ENCODE data around the gene SOCS1. TPM values are rescaled to one million over a fixed set of nuclear protein-coding genes. Genes with fewer than 3 reads are reported as not detected.

The SOCS1 gene
- total and polyA plus RNA-seq, 2 experiments from 2014 or later: 84.7 to 104 TPM

- Histone ChIP-seq H4K20me1 (replicated peaks; ENCODE audit: insufficient read depth) (no peaks in the 10 kb centered on the region), H3K4me3 (no peak overlapping the region), H3K9me2 (ENCODE audit: insufficient read depth) (no peaks in the 10 kb centered on the region), H3K27ac (ENCODE audit: low read depth) (no peak overlapping the region), H3K36me3 (ENCODE audit: insufficient read depth) (no peaks in the 10 kb centered on the region), H3K4me1 (ENCODE audit: insufficient read depth) (no peaks in the 10 kb centered on the region), H3K79me2 (replicated peaks; ENCODE audit: insufficient read depth) (no peaks in the 10 kb centered on the region), H2AFZ (no peak overlapping the region), H3F3A (replicated peaks; ENCODE audit: low read depth) (no peaks in the 10 kb centered on the region), H3K4me2 (no peak overlapping the region), H3K27me3 (ENCODE audit: insufficient read depth) (no peaks in the 10 kb centered on the region)
- ATAC-seq (no peak), DNase-seq (ENCODE audit: low spot score) (peak; percentile 52)
- Mint-ChIP-seq H3K36me3 (ENCODE audit: low read depth) (peaks cover 16% of the 10 kb centered on the region), H3K27me3 (ENCODE audit: insufficient read depth, low read depth, poor library complexity) (peaks cover 13% of the 10 kb centered on the region), H3K4me3 (no peak overlapping the region), H3K4me1 (no peaks in the 10 kb centered on the region), H3K9me3 (peaks cover 35% of the 10 kb centered on the region), H3K27ac (no peak overlapping the region)
- no peak for TF ChIP-seq POLR2AphosphoS5 (IDR thresholded peaks at IDR 0.05; ENCODE audit: low read depth)
- TF ChIP-seq, protein P1, sequence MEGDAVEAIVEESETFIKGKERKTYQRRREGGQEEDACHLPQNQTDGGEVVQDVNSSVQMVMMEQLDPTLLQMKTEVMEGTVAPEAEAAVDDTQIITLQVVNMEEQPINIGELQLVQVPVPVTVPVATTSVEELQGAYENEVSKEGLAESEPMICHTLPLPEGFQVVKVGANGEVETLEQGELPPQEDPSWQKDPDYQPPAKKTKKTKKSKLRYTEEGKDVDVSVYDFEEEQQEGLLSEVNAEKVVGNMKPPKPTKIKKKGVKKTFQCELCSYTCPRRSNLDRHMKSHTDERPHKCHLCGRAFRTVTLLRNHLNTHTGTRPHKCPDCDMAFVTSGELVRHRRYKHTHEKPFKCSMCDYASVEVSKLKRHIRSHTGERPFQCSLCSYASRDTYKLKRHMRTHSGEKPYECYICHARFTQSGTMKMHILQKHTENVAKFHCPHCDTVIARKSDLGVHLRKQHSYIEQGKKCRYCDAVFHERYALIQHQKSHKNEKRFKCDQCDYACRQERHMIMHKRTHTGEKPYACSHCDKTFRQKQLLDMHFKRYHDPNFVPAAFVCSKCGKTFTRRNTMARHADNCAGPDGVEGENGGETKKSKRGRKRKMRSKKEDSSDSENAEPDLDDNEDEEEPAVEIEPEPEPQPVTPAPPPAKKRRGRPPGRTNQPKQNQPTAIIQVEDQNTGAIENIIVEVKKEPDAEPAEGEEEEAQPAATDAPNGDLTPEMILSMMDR (conservative IDR thresholded peaks at IDR 0.05; ENCODE audit: low read depth in 2 of 2): peak; percentile 38 to 81
- no peak for TF ChIP-seq ZNF114 (CRISPR knock-in tag; IDR thresholded peaks at IDR 0.05)
- TF ChIP-seq CREB1 (CRISPR knock-in tag; IDR thresholded peaks at IDR 0.05; ENCODE audit: low read depth): no peak
These were observed 37.4 kb downstream of the SOCS1 start for GRCh38 chr16:11218604-11218962.

GRCh38 chr16:11217651-11218603 is 38.1 kb downstream of the SOCS1 start:
- H3K79me2 ChIP-seq (replicated peaks; ENCODE audit: insufficient read depth): no peaks in the 10 kb centered on the region
- ATAC-seq (no peak), DNase-seq (ENCODE audit: low spot score) (no peak)
- no peaks in the 10 kb centered on the region for H3K4me1 ChIP-seq (ENCODE audit: insufficient read depth)
- no peaks in the 10 kb centered on the region for H3K27me3 ChIP-seq (ENCODE audit: insufficient read depth)
- no peaks in the 10 kb centered on the region for H3K36me3 ChIP-seq (ENCODE audit: insufficient read depth)
- no peak overlapping the region for H3K4me3 Mint-ChIP-seq
- no peak overlapping the region for H3K27ac Mint-ChIP-seq
- H3K4me2 ChIP-seq: no peak overlapping the region
- no peaks in the 10 kb centered on the region for H3K9me2 ChIP-seq (ENCODE audit: insufficient read depth)
- H4K20me1 ChIP-seq (replicated peaks; ENCODE audit: insufficient read depth): no peaks in the 10 kb centered on the region
- peaks cover 16% of the 10 kb centered on the region for H3K36me3 Mint-ChIP-seq (ENCODE audit: low read depth)
- H3K9me3 Mint-ChIP-seq: peaks cover 35% of the 10 kb centered on the region
- H3F3A ChIP-seq (replicated peaks; ENCODE audit: low read depth): no peaks in the 10 kb centered on the region
- no peak overlapping the region for H3K27ac ChIP-seq (ENCODE audit: low read depth)
- H3K4me1 Mint-ChIP-seq: no peaks in the 10 kb centered on the region
- peaks cover 13% of the 10 kb centered on the region for H3K27me3 Mint-ChIP-seq (ENCODE audit: insufficient read depth, low read depth, poor library complexity)
- no peak overlapping the region for H3K4me3 ChIP-seq
- H2AFZ ChIP-seq: no peak overlapping the region
- no peak for TF ChIP-seq POLR2AphosphoS5 (IDR thresholded peaks at IDR 0.05; ENCODE audit: low read depth)
- TF ChIP-seq, protein P2, sequence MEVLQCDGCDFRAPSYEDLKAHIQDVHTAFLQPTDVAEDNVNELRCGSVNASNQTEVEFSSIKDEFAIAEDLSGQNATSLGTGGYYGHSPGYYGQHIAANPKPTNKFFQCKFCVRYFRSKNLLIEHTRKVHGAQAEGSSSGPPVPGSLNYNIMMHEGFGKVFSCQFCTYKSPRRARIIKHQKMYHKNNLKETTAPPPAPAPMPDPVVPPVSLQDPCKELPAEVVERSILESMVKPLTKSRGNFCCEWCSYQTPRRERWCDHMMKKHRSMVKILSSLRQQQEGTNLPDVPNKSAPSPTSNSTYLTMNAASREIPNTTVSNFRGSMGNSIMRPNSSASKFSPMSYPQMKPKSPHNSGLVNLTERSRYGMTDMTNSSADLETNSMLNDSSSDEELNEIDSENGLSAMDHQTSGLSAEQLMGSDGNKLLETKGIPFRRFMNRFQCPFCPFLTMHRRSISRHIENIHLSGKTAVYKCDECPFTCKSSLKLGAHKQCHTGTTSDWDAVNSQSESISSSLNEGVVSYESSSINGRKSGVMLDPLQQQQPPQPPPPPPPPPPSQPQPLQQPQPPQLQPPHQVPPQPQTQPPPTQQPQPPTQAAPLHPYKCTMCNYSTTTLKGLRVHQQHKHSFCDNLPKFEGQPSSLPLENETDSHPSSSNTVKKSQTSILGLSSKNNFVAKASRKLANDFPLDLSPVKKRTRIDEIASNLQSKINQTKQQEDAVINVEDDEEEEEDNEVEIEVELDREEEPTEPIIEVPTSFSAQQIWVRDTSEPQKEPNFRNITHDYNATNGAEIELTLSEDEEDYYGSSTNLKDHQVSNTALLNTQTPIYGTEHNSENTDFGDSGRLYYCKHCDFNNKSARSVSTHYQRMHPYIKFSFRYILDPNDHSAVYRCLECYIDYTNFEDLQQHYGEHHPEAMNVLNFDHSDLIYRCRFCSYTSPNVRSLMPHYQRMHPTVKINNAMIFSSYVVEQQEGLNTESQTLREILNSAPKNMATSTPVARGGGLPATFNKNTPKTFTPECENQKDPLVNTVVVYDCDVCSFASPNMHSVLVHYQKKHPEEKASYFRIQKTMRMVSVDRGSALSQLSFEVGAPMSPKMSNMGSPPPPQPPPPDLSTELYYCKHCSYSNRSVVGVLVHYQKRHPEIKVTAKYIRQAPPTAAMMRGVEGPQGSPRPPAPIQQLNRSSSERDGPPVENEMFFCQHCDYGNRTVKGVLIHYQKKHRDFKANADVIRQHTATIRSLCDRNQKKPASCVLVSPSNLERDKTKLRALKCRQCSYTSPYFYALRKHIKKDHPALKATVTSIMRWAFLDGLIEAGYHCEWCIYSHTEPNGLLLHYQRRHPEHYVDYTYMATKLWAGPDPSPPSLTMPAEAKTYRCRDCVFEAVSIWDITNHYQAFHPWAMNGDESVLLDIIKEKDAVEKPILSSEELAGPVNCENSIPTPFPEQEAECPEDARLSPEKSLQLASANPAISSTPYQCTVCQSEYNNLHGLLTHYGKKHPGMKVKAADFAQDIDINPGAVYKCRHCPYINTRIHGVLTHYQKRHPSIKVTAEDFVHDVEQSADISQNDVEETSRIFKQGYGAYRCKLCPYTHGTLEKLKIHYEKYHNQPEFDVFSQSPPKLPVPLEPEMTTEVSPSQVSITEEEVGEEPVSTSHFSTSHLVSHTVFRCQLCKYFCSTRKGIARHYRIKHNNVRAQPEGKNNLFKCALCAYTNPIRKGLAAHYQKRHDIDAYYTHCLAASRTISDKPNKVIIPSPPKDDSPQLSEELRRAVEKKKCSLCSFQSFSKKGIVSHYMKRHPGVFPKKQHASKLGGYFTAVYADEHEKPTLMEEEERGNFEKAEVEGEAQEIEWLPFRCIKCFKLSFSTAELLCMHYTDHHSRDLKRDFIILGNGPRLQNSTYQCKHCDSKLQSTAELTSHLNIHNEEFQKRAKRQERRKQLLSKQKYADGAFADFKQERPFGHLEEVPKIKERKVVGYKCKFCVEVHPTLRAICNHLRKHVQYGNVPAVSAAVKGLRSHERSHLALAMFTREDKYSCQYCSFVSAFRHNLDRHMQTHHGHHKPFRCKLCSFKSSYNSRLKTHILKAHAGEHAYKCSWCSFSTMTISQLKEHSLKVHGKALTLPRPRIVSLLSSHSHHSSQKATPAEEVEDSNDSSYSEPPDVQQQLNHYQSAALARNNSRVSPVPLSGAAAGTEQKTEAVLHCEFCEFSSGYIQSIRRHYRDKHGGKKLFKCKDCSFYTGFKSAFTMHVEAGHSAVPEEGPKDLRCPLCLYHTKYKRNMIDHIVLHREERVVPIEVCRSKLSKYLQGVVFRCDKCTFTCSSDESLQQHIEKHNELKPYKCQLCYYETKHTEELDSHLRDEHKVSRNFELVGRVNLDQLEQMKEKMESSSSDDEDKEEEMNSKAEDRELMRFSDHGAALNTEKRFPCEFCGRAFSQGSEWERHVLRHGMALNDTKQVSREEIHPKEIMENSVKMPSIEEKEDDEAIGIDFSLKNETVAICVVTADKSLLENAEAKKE (CRISPR knock-in tag; IDR thresholded peaks at IDR 0.05): no peak
- TF ChIP-seq NANOG (IDR thresholded peaks at IDR 0.05; ENCODE audit: borderline replicate concordance): no peak
- no peak for TF ChIP-seq EZH2 (IDR thresholded peaks at IDR 0.05; ENCODE audit: low read depth, unreplicated experiment)
- no peak for TF ChIP-seq EZH2phosphoT487 (IDR thresholded peaks at IDR 0.05; ENCODE audit: unreplicated experiment)
- TF ChIP-seq CREB1 (CRISPR knock-in tag; IDR thresholded peaks at IDR 0.05; ENCODE audit: low read depth): no peak
- TF ChIP-seq, protein P1 (conservative IDR thresholded peaks at IDR 0.05; ENCODE audit: low read depth in 2 of 2): no peak
- TF ChIP-seq ZNF331 (CRISPR knock-in tag; IDR thresholded peaks at IDR 0.05; ENCODE audit: low read depth): no peak
- TF ChIP-seq JUNB (IDR thresholded peaks at IDR 0.05; ENCODE audit: unreplicated experiment): no peak
